H1 (cell line): ENCODE results near the gene GTPBP1.

ENCODE experiments used
- CREB1 ChIP-seq: IDR thresholded peaks from 2 replicates; pipeline ENCODE4 v1.6.1; 2012; ENCODE audit warnings: inconsistent platforms
- FOSL1 ChIP-seq: IDR thresholded peaks from 2 replicates; pipeline ENCODE4 v1.6.1; 2011; ENCODE audit warnings: mild to moderate bottlenecking, low read depth, low read length, moderate library complexity; ENCODE audit not compliant: insufficient read depth
- POLR2A ChIP-seq, 2 experiments: IDR thresholded peaks; 1 replicate in 1 of 2; 2 replicates in 1 of 2; pipeline ENCODE4 v1.6.1; 2011; ENCODE audit warnings: low read depth in 2 of 2, low read length in 2 of 2, mild to moderate bottlenecking in 2 of 2; ENCODE audit errors: control extremely low read depth in 1 of 2
- TF ChIP-seq, protein P1 (sequence below), 3 experiments: IDR thresholded peaks; 1 replicate in 2 of 3; 2 replicates in 1 of 3; pipeline versions ENCODE4 v1.5.1 to v1.6.1; 2011; ENCODE audit warnings: low read length in 3 of 3, mild to moderate bottlenecking in 3 of 3, inconsistent platforms in 2 of 3, low read depth in 1 of 3, moderate library complexity in 1 of 3; ENCODE audit not compliant: insufficient read depth in 1 of 3; ENCODE audit errors: control extremely low read depth in 1 of 3

- TF ChIP-seq, protein P1, sequence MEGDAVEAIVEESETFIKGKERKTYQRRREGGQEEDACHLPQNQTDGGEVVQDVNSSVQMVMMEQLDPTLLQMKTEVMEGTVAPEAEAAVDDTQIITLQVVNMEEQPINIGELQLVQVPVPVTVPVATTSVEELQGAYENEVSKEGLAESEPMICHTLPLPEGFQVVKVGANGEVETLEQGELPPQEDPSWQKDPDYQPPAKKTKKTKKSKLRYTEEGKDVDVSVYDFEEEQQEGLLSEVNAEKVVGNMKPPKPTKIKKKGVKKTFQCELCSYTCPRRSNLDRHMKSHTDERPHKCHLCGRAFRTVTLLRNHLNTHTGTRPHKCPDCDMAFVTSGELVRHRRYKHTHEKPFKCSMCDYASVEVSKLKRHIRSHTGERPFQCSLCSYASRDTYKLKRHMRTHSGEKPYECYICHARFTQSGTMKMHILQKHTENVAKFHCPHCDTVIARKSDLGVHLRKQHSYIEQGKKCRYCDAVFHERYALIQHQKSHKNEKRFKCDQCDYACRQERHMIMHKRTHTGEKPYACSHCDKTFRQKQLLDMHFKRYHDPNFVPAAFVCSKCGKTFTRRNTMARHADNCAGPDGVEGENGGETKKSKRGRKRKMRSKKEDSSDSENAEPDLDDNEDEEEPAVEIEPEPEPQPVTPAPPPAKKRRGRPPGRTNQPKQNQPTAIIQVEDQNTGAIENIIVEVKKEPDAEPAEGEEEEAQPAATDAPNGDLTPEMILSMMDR (IDR thresholded peaks at IDR 0.05; ENCODE audit: control extremely low read depth in 1 of 3, insufficient read depth in 1 of 3, low read depth in 1 of 3, low read length in 3 of 3): no peak
- TF ChIP-seq CREB1 (no peak), POLR2A (IDR thresholded peaks at IDR 0.05; ENCODE audit: control extremely low read depth in 1 of 2, low read depth in 2 of 2, low read length in 2 of 2) (no peak), FOSL1 (no peak)
These were observed 20.0 kb upstream of the GTPBP1 start for GRCh38 chr22:38685761-38686160.
